Cardiac atrium fibroblast (primary cell): Measurements from ENCODE around the gene CPM. TPM values are rescaled to one million over a fixed set of nuclear protein-coding genes. Genes with fewer than 3 reads are reported as not detected.

Experiments used
- total RNA-seq: library from RNA; depleted of rRNA; stranded (reverse); fragments of >200 nt; gene quantifications from 2 replicates; pipeline ENCODE4 v1.2.3, GENCODE V29; 2015

Gene CPM
- total RNA-seq, result 5.6 and 9.4 TPM in 2 replicates

DNA sequence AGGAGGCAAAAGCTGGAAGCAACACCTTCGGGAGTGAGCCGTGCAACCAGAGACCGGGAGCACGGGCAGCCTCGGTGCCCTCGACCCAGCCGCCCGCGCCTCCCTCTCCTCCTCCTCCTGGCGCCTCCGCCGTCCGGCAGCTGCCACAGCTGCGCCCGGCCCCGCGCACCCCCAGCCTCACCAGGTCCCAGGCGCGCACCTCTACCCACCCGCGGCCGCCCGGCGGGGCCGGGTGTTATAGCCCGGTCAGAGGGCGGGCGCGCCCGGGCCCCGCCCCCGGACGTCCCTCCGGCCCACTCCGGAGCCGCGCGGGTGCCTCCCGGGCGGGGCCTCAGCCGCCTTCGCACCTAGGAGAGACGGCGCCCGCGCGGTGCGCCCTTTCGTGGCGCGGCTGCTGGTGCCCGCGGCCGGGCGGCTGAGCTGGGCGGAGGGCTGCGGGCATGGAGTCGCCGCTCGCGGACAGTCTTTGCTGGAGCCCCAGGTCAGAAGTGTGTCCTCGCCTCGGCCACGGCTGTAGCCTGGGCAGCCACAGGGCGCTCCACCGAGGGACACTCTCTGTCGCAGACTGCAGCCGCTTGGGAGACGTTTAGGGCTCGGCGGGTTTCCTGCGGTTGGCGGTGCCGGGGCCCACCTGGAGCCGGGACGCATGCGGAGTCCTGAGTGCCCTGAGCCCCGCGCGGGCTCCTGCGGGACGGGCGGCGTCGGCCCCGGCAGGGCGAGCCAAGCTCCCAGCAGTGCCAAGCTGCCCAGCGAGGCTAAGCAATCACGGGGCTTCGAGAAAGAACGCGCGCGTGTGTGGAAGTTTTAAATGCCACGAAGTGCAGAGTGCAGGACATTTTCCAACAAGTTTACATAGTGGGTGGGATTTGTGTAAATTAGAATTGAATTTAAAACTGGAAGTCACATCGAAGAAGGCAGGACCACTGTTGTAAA is at the start of gene CPM:
Gene CPM (minus strand): TSS at position 211 of the 933 bp plus-strand sequence. CDS start 334 bp downstream, outside the sequence.

DNA sequence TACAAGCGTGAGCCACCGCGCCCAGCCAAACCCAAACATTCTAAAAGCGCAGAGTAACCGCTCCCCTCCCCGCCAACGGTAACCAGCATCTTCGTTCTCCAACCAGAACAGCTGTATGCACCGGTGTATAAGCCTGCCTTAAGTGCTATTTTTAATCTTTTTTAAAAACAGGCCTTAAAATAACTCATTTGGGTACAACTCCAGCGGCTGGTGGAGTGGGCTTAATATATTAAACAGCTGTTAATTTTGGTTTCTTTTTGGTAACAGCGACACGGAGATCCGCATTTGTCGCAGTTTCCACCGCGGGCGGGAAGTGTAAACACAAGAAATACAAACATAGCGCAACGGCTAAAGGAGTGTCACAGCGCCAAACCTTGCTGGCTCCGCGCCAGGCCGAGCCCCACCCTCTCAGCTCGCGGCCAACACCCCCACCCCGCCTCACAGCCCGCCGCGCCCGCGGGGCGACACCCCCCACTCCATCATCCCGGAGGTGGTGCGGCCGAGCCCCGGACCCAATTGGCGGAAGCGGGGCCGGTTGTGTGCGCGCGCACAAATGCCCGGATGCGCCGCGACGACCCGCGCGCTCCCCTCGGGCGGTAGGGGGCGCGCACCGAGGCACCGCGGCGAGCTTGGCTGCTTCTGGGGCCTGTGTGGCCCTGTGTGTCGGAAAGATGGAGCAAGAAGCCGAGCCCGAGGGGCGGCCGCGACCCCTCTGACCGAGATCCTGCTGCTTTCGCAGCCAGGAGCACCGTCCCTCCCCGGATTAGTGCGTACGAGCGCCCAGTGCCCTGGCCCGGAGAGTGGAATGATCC is 125.2 kb downstream of the CPM start, which contains the start of gene MDM2:
Gene MDM2 (plus strand): TSS at position 602 of the 812 bp plus-strand sequence. CDS start 301 bp downstream, outside the sequence.

Other genes starting within 250 kb of the CPM start
- gene NUP107, start 246.2 kb downstream of the CPM start, total RNA-seq, result 19.6 and 28.9 TPM in 2 replicates
- 2.2 and 5.5 TPM in 2 replicates for gene SLC35E3, start 187.0 kb downstream of the CPM start, total RNA-seq
- gene MDM2, start 125.0 kb downstream of the CPM start, total RNA-seq, result 61.0 and 82.8 TPM in 2 replicates